ENCODE results near the gene PITPNC1.

DNA sequence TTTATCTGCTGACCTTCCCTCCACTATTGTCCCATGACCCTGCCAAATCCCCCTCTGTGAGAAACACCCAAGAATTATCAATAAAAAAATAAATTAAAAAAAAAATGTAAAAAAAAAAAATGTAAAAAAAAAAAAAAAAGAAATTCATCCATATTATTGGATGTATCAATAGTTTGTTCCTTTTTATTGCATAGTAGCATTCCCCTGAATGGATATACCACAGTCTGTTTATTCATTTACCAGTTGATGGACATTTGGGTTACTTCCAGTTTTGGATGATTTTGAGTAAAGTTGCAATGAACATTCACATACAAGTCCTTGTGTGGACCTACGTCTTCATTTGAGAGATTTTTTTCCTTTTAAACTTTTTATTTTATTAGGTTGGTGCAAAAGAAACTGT lies 94.0 kb downstream of the PITPNC1 start:
- TF ChIP-seq, protein P1, sequence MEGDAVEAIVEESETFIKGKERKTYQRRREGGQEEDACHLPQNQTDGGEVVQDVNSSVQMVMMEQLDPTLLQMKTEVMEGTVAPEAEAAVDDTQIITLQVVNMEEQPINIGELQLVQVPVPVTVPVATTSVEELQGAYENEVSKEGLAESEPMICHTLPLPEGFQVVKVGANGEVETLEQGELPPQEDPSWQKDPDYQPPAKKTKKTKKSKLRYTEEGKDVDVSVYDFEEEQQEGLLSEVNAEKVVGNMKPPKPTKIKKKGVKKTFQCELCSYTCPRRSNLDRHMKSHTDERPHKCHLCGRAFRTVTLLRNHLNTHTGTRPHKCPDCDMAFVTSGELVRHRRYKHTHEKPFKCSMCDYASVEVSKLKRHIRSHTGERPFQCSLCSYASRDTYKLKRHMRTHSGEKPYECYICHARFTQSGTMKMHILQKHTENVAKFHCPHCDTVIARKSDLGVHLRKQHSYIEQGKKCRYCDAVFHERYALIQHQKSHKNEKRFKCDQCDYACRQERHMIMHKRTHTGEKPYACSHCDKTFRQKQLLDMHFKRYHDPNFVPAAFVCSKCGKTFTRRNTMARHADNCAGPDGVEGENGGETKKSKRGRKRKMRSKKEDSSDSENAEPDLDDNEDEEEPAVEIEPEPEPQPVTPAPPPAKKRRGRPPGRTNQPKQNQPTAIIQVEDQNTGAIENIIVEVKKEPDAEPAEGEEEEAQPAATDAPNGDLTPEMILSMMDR (conservative IDR thresholded peaks at IDR 0.05 in 1 of 2, IDR thresholded peaks at IDR 0.05 in 1 of 2; ENCODE audit: extremely low read depth in 1 of 2, insufficient read depth in 1 of 2, low read depth in 1 of 2, low read length in 2 of 2), result no peak
- TF ChIP-seq EZH2 (IDR thresholded peaks at IDR 0.05; ENCODE audit: borderline replicate concordance, low read length), result no peak
